H9 (cell line): ENCODE results near the gene CD248. TPM values are rescaled to one million over a fixed set of nuclear protein-coding genes. Genes with fewer than 3 reads are reported as not detected.

Experiments
- DNase-seq: peaks from one replicate; pipeline ENCODE4 v3.0.0-alpha.2; 2017
- H2AFZ ChIP-seq: one replicate; pipeline ENCODE4 v1.6.1; 2013; ENCODE audit warnings: mild to moderate bottlenecking, low read length, control low read depth, moderate library complexity
- H2AK5ac ChIP-seq: 2 replicates; pipeline ENCODE4 v1.6.1; 2013; ENCODE audit warnings: low read length, control low read depth, mixed read lengths; ENCODE audit not compliant: insufficient read length
- H2BK120ac ChIP-seq: one replicate; pipeline ENCODE4 v1.6.1; 2013; ENCODE audit warnings: low read depth, mild to moderate bottlenecking, low read length, control low read depth, inconsistent platforms; ENCODE audit not compliant: poor library complexity, severe bottlenecking
- H2BK12ac ChIP-seq: 2 replicates; pipeline ENCODE4 v1.6.1; 2013; ENCODE audit warnings: low read length, control low read depth, mixed read lengths, low read depth; ENCODE audit not compliant: insufficient read length
- H2BK15ac ChIP-seq: 2 replicates; pipeline ENCODE4 v1.6.1; 2013; ENCODE audit warnings: low read depth, low read length, control low read depth
- H2BK20ac ChIP-seq: one replicate; pipeline ENCODE4 v1.6.1; 2013; ENCODE audit warnings: low read depth, mild to moderate bottlenecking, low read length, control low read depth, inconsistent platforms; ENCODE audit not compliant: poor library complexity, severe bottlenecking
- H2BK5ac ChIP-seq: 2 replicates; pipeline ENCODE4 v1.6.1; 2013; ENCODE audit warnings: low read length, control low read depth, mixed read lengths; ENCODE audit not compliant: insufficient read length
- H3K14ac ChIP-seq: 2 replicates; pipeline ENCODE4 v1.6.1; 2013; ENCODE audit warnings: low read length, control low read depth; ENCODE audit not compliant: insufficient read depth
- H3K18ac ChIP-seq: 2 replicates; pipeline ENCODE4 v1.6.1; 2013; ENCODE audit warnings: low read depth, mild to moderate bottlenecking, mixed read lengths, low read length, control low read depth; ENCODE audit not compliant: insufficient read length
- H3K23ac ChIP-seq: 2 replicates; pipeline ENCODE4 v1.6.1; 2013; ENCODE audit warnings: low read length, control low read depth, mixed read lengths, low read depth; ENCODE audit not compliant: insufficient read length
- H3K23me2 ChIP-seq: 2 replicates; pipeline ENCODE4 v1.6.1; 2013; ENCODE audit warnings: low read depth, mild to moderate bottlenecking, mixed read lengths, low read length, control low read depth; ENCODE audit not compliant: insufficient read length, poor library complexity, severe bottlenecking
- H3K27ac ChIP-seq: 2 replicates; pipeline ENCODE4 v1.5.1; 2013; ENCODE audit warnings: low read length, control low read depth, mixed read lengths, low read depth; ENCODE audit not compliant: insufficient read length
- H3K27me3 ChIP-seq: 2 replicates; pipeline ENCODE4 v1.6.1; 2013; ENCODE audit warnings: low read length, control low read depth, inconsistent platforms; ENCODE audit not compliant: insufficient read depth
- H3K4ac ChIP-seq: 2 replicates; pipeline ENCODE4 v1.6.1; 2013; ENCODE audit warnings: low read depth, mild to moderate bottlenecking, control low read depth, inconsistent platforms, low read length, moderate library complexity
- H3K4me1 ChIP-seq: 2 replicates; pipeline ENCODE4 v1.6.1; 2013; ENCODE audit warnings: low read length, control low read depth, inconsistent platforms; ENCODE audit not compliant: insufficient read depth
- H3K4me2 ChIP-seq: 2 replicates; pipeline ENCODE4 v1.6.1; 2013; ENCODE audit warnings: low read length, control low read depth, mixed read lengths; ENCODE audit not compliant: insufficient read length, insufficient read depth
- H3K56ac ChIP-seq: 2 replicates; pipeline ENCODE4 v1.6.1; 2013; ENCODE audit warnings: low read depth, mild to moderate bottlenecking, mixed read lengths, low read length, control low read depth; ENCODE audit not compliant: insufficient read length
- H3K79me1 ChIP-seq: 2 replicates; pipeline ENCODE4 v1.6.1; 2013; ENCODE audit warnings: low read depth, mild to moderate bottlenecking, moderate library complexity, low read length, control low read depth, inconsistent platforms; ENCODE audit not compliant: insufficient read depth, poor library complexity, severe bottlenecking
- H3K79me2 ChIP-seq: 2 replicates; pipeline ENCODE4 v1.6.1; 2013; ENCODE audit warnings: low read length, control low read depth, inconsistent platforms; ENCODE audit not compliant: insufficient read depth
- H3K9ac ChIP-seq: 2 replicates; pipeline ENCODE4 v1.6.1; 2013; ENCODE audit warnings: low read length, control low read depth, mixed read lengths; ENCODE audit not compliant: insufficient read length; ENCODE audit errors: extremely low read depth
- H3K9me3 ChIP-seq: one replicate; pipeline ENCODE4 v1.6.1; 2013; ENCODE audit warnings: low read depth, low read length, inconsistent platforms; ENCODE audit not compliant: control insufficient read depth
- H3T11ph ChIP-seq: one replicate; pipeline ENCODE4 v1.6.1; 2013; ENCODE audit warnings: mild to moderate bottlenecking, low read length, control low read depth, inconsistent platforms
- H4K20me1 ChIP-seq: one replicate; pipeline ENCODE4 v1.6.1; 2013; ENCODE audit not compliant: control insufficient read depth, insufficient read length, insufficient read depth
- H4K5ac ChIP-seq: 2 replicates; pipeline ENCODE4 v1.6.1; 2013; ENCODE audit warnings: low read depth, mild to moderate bottlenecking, mixed read lengths, low read length, control low read depth; ENCODE audit not compliant: insufficient read length
- H4K8ac ChIP-seq: replicated peaks from 2 replicates; pipeline ENCODE4 v1.6.1; 2013; ENCODE audit warnings: low read length, control low read depth, mixed read lengths, low read depth; ENCODE audit not compliant: insufficient read length
- H4K91ac ChIP-seq: 2 replicates; pipeline ENCODE4 v1.6.1; 2013; ENCODE audit warnings: low read depth, mild to moderate bottlenecking, moderate library complexity, mixed read lengths, low read length, control low read depth; ENCODE audit not compliant: insufficient read length
- H3K27ac Mint-ChIP-seq, 3 experiments: 2 replicates in 2 of 3; 3 replicates in 1 of 3; pipeline ENCODE4 v1.8.0; 2020 to 2021; ENCODE audit warnings: mixed read lengths in 3 of 3, mild to moderate bottlenecking in 1 of 3, moderate library complexity in 1 of 3
- H3K27me3 Mint-ChIP-seq: 2 replicates; pipeline ENCODE4 v1.8.0; 2021; ENCODE audit warnings: low read depth, mild to moderate bottlenecking, moderate library complexity, mixed read lengths
- H3K36me3 Mint-ChIP-seq, 3 experiments: 2 replicates in 2 of 3; 3 replicates in 1 of 3; pipeline ENCODE4 v1.8.0; 2020 to 2021; ENCODE audit warnings: low read depth in 3 of 3, mixed read lengths in 3 of 3; ENCODE audit not compliant: insufficient read depth in 1 of 3
- H3K4me1 Mint-ChIP-seq, 2 experiments: 2 replicates each; pipeline ENCODE4 v1.8.0; 2020; ENCODE audit warnings: mixed read lengths in 2 of 2
- H3K4me3 Mint-ChIP-seq, 2 experiments: 2 replicates in 1 of 2; 3 replicates in 1 of 2; pipeline ENCODE4 v1.8.0; 2020 to 2021; ENCODE audit warnings: mild to moderate bottlenecking in 2 of 2, mixed read lengths in 2 of 2, moderate library complexity in 1 of 2
- H3K9me3 Mint-ChIP-seq, 2 experiments: 2 replicates in 1 of 2; 3 replicates in 1 of 2; pipeline ENCODE4 v1.8.0; 2020; ENCODE audit warnings: mild to moderate bottlenecking in 2 of 2, mixed read lengths in 2 of 2, moderate library complexity in 1 of 2
- CTCF ChIP-seq: fragments of 200-600 bp; sonication (generic); conservative IDR thresholded peaks from 3 replicates; pipeline ENCODE4 v1.8.0; 2021; ENCODE audit warnings: antibody characterized with exemption, mild to moderate bottlenecking
- WGBS: extraction: QIAGEN DNeasy Blood & Tissue Kit; methylation state at CpG from one replicate; pipeline ENCODE4 v1.1.7; 2013; ENCODE audit warnings: missing lambda C conversion rate, low lambda C conversion rate, mixed read lengths; ENCODE audit not compliant: insufficient read length; ENCODE audit errors: extremely low coverage; 5-methylcytosine and 5-hydroxymethylcytosine counted together
- total RNA-seq: library from RNA; stranded (reverse); gene quantifications from 2 replicates; pipeline ENCODE4 v1.2.1, GENCODE V29; 2021

Gene CD248
- total RNA-seq, 1 experiment from 2014 or later = 1.5 TPM

DNA sequence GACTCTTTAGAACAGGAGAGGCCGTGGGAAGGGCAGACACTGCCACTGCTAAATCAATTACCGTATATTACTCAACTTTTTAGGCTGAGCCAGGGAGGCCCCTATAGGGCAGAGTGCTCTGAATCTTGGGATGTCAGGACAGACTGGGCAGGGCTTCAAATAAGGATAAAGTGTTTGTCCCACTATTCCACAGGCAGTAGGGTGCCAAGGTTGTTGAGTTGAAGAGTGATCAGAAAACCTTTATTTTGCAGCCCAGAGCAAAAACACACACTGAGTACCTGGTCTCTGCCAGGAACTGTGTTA is 32.2 kb upstream of the CD248 start:
- Histone ChIP-seq H3K27ac (no peak overlapping the region), H3K9me3 (no peaks in the 10 kb centered on the region), H2AFZ (no peak overlapping the region), H3T11ph (no peak overlapping the region), H4K20me1 (peaks cover 3% of the 10 kb centered on the region), H3K56ac (no peak overlapping the region), H2BK20ac (no peak overlapping the region), H3K79me2 (peaks cover 2% of the 10 kb centered on the region; the same call in 1 of the 2 replicates), H3K18ac (no peak overlapping the region), H4K8ac (no peak overlapping the region), H3K27me3 (no peaks in the 10 kb centered on the region), H4K5ac (no peak overlapping the region), H2AK5ac (no peak overlapping the region), H3K9ac (no peak overlapping the region), H3K23me2 (peaks cover 18% of the 10 kb centered on the region), H2BK12ac (no peak overlapping the region), H2BK15ac (no peak overlapping the region), H2BK120ac (no peak overlapping the region), H4K91ac (no peak overlapping the region), H3K4me2 (no peak overlapping the region), H3K14ac (no peak overlapping the region), H3K4ac (no peak overlapping the region), H2BK5ac (no peak overlapping the region), H3K23ac (no peak overlapping the region), H3K4me1 (no peaks in the 10 kb centered on the region), H3K79me1 (no peaks in the 10 kb centered on the region)
- Mint-ChIP-seq H3K4me1 (peaks cover 17 to 22% of the 10 kb centered on the region in 2 experiments), H3K27ac (no peak overlapping the region), H3K4me3 (peak overlapping the region in 1 of 2 experiments; percentile 95; a peak in 3 of 5 replicates), H3K9me3 (peaks cover 0 to 3% of the 10 kb centered on the region in 2 experiments; a peak in 4 of 5 replicates), H3K36me3 (peaks cover 5 to 20% (median 19%) of the 10 kb centered on the region in 3 experiments), H3K27me3 (peaks cover 4% of the 10 kb centered on the region)
- DNase-seq = no peak
- TF ChIP-seq CTCF = no peak
- no CpG with 5 or more reads among the region's 2 CpGs for WGBS
